ENCODE measurements around the gene DTX3.

DNA sequence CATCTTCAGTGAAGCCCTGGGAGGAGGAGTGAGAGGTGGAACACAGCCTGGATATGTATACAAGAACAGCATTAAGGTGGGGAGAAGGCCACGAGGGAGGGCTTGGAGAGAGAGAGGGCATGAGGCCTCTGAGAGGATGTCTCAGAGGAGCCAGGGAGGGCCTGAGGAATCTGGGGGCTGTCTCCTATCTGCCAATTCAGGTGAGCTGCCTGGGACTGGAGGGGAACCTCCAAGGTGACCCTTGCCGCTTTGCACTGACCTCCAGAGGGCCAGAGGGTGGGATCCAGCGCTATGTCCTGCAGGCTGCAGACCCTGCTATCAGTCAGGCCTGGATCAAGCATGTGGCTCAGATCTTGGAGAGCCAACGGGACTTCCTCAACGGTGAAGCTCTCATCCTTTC, 11.0 kb downstream of the DTX3 start:
- TF ChIP-seq, protein P1, sequence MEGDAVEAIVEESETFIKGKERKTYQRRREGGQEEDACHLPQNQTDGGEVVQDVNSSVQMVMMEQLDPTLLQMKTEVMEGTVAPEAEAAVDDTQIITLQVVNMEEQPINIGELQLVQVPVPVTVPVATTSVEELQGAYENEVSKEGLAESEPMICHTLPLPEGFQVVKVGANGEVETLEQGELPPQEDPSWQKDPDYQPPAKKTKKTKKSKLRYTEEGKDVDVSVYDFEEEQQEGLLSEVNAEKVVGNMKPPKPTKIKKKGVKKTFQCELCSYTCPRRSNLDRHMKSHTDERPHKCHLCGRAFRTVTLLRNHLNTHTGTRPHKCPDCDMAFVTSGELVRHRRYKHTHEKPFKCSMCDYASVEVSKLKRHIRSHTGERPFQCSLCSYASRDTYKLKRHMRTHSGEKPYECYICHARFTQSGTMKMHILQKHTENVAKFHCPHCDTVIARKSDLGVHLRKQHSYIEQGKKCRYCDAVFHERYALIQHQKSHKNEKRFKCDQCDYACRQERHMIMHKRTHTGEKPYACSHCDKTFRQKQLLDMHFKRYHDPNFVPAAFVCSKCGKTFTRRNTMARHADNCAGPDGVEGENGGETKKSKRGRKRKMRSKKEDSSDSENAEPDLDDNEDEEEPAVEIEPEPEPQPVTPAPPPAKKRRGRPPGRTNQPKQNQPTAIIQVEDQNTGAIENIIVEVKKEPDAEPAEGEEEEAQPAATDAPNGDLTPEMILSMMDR (conservative IDR thresholded peaks at IDR 0.05; ENCODE audit: low read depth, low read length), result no peak
- TF ChIP-seq EZH2phosphoT487 (IDR thresholded peaks at IDR 0.05; ENCODE audit: borderline replicate concordance, low read length), result no peak
- TF ChIP-seq EZH2 (IDR thresholded peaks at IDR 0.05; ENCODE audit: low read length, unreplicated experiment), result no peak
